HepG2 (cell line): Measurements from ENCODE around the gene SP6.

Source experiments
- ATF2 ChIP-seq: sonication (generic); formaldehyde crosslinking; IDR thresholded peaks from 2 replicates; pipeline ENCODE4 v1.4.0; 2020; ENCODE audit warnings: missing genetic modification reagents
- CTCF ChIP-seq: sonication (generic); formaldehyde crosslinking; IDR thresholded peaks from 2 replicates; pipeline ENCODE4 v1.5.0; 2020; ENCODE audit warnings: mild to moderate bottlenecking, missing genetic modification reagents, moderate library complexity
- REST ChIP-seq, 2 experiments: IDR thresholded peaks; 2 replicates each; pipeline ENCODE4 v1.6.1; 2011 to 2012; ENCODE audit warnings: low read length in 2 of 2, borderline replicate concordance in 1 of 2, low read depth in 1 of 2, mild to moderate bottlenecking in 1 of 2, moderate library complexity in 1 of 2
- THYN1 ChIP-seq: sonication (generic); formaldehyde crosslinking; IDR thresholded peaks from 2 replicates; pipeline ENCODE4 v1.8.1; 2023; ENCODE audit warnings: low read depth, mild to moderate bottlenecking, moderate library complexity, missing genetic modification reagents, borderline replicate concordance
- TF ChIP-seq, protein P1 (sequence below): IDR thresholded peaks from 2 replicates; pipeline ENCODE4 v1.6.1; 2012; ENCODE audit warnings: low read length, improper control_type of control experiment

DNA sequence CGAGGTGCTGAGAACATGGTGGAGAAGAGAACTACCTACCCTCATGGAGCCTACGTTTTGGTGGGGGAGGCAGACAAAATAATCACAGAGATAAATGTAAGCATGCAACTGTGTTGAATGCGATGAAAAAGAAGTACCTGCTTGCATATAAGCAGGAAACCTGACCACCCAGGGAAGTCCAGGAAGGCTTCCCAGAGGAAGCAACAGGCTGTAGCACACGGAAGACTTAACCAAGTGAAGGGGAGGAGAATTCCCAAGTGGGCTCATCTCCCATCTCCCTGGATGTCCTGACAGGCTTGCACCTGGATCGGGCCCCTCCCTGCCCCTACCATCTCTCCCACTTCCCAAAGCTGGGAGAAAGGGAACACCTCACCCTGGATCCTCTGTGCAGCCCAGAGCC, 11.9 kb downstream of the SP6 start:
- TF ChIP-seq CTCF (CRISPR knock-in tag) (no peak), REST (IDR thresholded peaks at IDR 0.05; ENCODE audit: borderline replicate concordance in 1 of 2, low read depth in 1 of 2, low read length in 2 of 2) (no peak), THYN1 (CRISPR knock-in tag) (no peak), ATF2 (CRISPR knock-in tag) (no peak)
- TF ChIP-seq, protein P1, sequence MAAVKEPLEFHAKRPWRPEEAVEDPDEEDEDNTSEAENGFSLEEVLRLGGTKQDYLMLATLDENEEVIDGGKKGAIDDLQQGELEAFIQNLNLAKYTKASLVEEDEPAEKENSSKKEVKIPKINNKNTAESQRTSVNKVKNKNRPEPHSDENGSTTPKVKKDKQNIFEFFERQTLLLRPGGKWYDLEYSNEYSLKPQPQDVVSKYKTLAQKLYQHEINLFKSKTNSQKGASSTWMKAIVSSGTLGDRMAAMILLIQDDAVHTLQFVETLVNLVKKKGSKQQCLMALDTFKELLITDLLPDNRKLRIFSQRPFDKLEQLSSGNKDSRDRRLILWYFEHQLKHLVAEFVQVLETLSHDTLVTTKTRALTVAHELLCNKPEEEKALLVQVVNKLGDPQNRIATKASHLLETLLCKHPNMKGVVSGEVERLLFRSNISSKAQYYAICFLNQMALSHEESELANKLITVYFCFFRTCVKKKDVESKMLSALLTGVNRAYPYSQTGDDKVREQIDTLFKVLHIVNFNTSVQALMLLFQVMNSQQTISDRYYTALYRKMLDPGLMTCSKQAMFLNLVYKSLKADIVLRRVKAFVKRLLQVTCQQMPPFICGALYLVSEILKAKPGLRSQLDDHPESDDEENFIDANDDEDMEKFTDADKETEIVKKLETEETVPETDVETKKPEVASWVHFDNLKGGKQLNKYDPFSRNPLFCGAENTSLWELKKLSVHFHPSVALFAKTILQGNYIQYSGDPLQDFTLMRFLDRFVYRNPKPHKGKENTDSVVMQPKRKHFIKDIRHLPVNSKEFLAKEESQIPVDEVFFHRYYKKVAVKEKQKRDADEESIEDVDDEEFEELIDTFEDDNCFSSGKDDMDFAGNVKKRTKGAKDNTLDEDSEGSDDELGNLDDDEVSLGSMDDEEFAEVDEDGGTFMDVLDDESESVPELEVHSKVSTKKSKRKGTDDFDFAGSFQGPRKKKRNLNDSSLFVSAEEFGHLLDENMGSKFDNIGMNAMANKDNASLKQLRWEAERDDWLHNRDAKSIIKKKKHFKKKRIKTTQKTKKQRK, result no peak
